Kidney glomerular epithelial cell (primary cell): Measurements from ENCODE around the gene ARMC2.
"Not testable (repeated sequence)": the region's sequence is repeated elsewhere in the genome, so short reads cannot be mapped to it uniquely, and the experiment has no call there.

Source experiments
- DNase-seq: peaks from one replicate; lab custom pipeline; 2025; lab: John Stamatoyannopoulos, UW

Gene ARMC2

DNA sequence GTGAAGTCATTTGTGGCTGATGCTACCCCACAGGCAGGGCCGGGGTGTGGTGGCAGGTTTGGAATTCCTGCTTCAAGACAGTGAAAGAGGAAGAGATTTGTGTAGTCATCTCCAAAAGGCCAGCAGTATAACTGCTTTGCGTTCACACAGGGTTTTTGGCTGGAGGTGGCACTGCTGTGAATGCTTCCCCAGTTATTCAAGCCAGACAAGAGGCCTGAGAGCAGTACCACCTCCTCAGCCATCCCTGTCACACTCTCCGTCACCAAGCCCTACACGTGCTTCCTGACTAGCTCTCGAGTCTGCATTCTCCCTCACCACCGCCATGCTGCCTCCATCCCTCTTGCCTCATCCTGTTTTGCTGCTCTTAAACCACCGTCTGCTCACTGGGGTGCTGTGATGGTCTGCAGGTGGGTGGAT, 23.9 kb downstream of the ARMC2 start:
- DNase-seq, result no peak

GRCh38 chr6:108872575-108872974, 24.4 kb downstream of the ARMC2 start:
- no peak for DNase-seq

DNA sequence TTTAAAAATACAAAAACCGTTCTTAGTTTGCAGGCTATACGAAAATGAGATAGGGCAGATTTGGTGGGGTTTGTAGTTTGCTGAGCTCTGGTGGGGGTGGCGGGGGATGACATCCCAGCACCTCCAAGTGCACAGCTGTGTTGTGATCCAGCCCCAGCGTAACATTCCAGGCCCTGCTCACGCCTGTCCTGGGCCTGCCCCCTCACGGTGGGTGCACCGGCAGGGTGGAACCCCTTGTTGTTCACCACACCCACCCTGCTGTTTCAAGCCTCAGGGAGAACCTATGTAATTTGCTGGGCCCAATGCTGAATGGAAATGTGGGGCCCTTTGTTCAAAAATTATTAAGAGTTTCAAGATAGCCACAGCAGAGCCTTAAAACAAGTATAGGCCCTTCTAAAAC, 25.0 kb downstream of the ARMC2 start:
- DNase-seq, result no peak

DNA sequence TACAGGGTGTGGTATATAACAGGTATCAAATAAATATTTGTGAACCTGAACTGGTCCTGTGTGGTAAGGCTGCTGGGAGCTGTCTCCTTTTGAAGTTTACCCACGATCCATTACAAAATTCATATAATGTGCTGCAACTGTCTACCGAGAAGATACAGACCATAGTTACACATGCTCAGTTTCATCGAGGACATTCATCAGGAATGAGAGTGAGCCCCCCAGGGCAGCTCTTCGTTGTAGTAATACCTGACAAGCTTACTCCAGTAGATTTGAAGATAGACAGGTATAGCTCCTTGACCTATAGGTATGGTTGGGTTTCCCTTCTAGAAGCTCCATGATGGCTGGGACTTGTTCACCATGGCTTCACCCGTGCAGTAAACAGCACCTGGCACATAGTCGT, 25.7 kb downstream of the ARMC2 start:
- DNase-seq, result no peak

GRCh38 chr6:108874470-108875160, 26.4 kb downstream of the ARMC2 start:
- no peak for DNase-seq

DNA sequence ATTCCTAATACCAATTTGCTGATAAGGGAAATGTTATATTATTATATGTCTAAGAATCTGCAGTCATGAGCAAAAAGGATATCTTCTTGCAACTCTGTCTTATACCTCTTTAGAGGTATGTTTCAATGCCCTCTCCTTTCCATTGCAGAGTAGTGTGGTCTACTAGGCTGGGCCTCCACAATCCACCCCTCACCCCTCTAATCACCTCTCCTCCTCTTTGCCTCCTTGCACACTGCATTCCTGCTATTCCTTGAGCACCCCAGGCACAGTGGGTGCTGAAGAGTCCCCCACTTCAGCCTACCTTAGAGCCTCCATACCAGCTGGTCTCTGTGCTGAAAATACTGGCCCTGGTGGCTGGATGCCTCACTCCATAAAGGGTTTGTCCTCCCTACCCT, 26.9 kb downstream of the ARMC2 start:
- DNase-seq, result no peak

- no peak for DNase-seq
These were observed 29.0 kb downstream of the ARMC2 start for GRCh38 chr6:108877046-108877751.

GRCh38 chr6:108878942-108879341, 30.7 kb downstream of the ARMC2 start:
- DNase-seq, result no peak

GRCh38 chr6:108883172-108883571, 35.0 kb downstream of the ARMC2 start:
- no peak for DNase-seq

DNA sequence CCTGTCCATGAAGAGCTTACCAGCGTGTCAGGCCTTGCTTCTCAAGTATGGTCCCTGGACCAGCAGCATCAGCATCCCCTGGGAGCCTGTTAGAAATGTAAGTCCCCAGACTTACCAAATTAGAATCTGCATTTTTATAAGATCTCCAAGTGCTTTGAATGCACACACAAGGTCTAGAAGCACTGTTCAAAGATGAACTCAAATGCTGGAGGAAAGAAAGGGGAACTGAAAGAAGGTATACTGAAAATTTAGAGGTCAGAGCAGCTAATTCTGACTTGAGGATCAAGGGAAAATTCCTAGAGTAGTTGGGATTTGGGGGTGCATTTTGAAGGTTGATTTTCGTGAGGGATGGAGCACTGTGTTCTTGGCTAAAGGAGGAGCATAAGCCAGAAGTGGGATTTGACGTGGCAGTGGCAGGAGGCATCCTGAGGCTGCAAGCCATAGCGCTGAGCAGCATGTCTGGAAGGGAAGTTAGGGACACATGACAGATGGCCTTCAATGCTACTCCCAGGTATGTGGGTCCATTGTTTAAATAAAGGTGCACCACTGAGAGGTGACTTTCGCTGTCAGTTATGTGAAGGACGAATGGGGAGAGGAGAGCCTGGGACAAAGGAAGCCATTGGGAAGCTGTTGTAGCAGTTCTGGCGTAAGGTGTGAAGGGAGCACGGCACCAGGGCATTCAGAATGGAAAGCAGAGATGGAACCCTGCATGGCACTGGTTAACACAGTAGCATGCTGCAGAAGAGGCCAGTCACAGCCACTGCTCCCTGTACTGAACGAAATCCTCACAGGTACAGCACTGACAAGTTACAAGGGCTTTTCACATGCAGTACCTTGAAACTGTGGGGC, 36.2 kb downstream of the ARMC2 start:
- DNase-seq, result no peak

GRCh38 chr6:108888052-108888451, 39.8 kb downstream of the ARMC2 start:
- DNase-seq, result no peak

GRCh38 chr6:108888745-108889144, 40.5 kb downstream of the ARMC2 start:
- DNase-seq, result no peak

- DNase-seq, result not testable (repeated sequence)
These were observed 42.7 kb downstream of the ARMC2 start for GRCh38 chr6:108890898-108891297.

GRCh38 chr6:108895571-108895970, 47.3 kb downstream of the ARMC2 start:
- no peak for DNase-seq

DNA sequence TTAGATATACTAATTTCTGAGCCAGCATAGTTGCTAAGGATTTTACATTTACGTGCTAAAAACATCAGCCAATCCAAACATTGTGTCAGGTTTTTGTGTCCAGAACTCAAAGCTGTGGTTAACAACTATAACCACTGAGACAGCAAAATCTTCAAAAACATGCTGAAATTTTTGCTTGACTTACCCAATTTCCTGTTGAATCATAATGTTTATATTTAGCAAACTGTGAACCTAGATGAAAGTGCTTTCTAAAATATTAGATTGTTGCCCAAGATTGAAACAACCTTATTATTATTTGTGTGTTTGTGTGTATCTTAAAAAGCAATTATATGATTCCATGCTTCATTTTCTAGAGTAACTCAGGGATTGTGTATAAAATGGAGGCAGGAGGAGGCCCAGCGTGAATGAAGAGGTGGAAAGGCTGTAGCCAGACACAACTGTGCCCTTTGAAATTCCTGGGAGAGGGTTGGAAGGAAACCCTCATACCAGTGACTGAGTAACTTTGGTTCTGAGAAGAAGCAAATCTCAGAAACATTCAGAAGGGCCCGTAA, 48.0 kb downstream of the ARMC2 start:
- DNase-seq, result peak; percentile 42

DNA sequence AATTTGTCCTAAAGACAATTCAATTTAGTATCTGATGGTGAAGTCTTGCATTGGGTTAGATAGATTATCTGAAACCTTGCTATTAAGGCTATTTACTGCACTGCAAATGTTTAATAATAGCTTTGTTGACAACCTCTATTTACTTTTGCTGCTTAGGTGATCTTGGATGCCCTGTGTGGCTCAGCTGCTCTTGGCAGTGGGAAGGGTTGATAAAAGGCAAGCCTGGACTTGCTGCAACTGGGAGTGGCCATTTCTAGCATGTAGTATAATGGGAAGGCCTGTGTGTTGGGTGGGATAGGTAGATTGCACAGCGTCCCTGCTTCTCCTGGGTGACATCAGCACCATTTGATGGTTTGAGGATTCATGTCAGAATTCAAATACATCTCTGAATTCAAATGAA, 49.1 kb downstream of the ARMC2 start:
- peak; percentile 3 for DNase-seq

- DNase-seq, result peak; percentile 3
These were observed 54.2 kb downstream of the ARMC2 start for GRCh38 chr6:108902382-108902792.

DNA sequence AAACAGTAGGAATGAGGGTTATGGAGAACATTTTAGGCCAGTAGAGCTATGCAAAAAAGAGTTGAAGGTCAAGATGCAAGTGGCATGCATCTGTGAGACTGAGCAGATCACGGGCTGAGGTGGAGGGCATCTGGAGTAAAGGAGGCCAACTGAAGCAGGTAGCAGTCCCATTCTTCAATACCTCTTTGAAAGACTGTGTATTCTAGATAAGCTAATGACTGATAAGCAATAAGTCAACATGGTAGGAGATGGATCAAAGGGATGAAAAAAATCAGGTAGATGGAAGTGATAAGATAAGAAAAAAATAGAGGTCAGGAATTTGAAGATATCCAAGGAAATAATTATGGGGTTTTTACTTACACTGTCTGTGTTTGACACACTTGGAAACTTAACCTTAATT, 55.6 kb downstream of the ARMC2 start:
- DNase-seq, result no peak

- no peak for DNase-seq
These were observed 56.5 kb downstream of the ARMC2 start for GRCh38 chr6:108904741-108905140.

- DNase-seq, result no peak
These were observed 66.2 kb downstream of the ARMC2 start for GRCh38 chr6:108914235-108915022.

DNA sequence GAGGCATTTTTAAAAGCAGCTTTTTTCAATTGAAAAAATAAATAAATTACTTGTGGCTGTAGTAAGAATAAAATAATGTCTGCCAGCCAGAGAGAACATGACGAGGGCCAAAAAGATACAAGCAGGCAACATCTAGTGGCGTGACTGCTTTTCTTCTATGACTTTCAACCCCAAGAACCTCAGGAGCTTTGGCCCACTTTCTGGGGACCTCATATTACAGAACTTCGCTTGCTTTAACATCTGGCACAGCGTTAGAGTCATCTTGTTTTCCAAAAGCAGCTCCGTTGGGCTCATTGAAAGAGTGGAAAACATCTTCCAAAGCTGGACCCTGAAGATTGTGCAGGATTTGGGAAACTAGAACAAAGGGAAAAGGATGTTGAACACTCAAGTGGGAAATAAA, 67.0 kb downstream of the ARMC2 start:
- DNase-seq, result no peak
